ENCODE results near the gene CS. TPM values are rescaled to one million over a fixed set of nuclear protein-coding genes. Genes with fewer than 3 reads are reported as not detected.
"Not testable (repeated sequence)": the region's sequence is repeated elsewhere in the genome, so short reads cannot be mapped to it uniquely, and the experiment has no call there.

The CS gene
- total RNA-seq, 1 experiment from 2014 or later: 250 TPM

- no peaks in the 10 kb centered on the region for H4K20me1 ChIP-seq (ENCODE audit: control insufficient read depth, insufficient read depth, insufficient read length)
These were observed 48.6 kb upstream of the CS start for GRCh38 chr12:56348776-56349175.

GRCh38 chr12:56347255-56347654 is 47.1 kb upstream of the CS start:
- H3K9me3 Mint-ChIP-seq; H3K27ac ChIP-seq (ENCODE audit: insufficient read length, low read depth, low read length); H3K27me3 ChIP-seq (ENCODE audit: insufficient read depth, low read length); H2BK20ac ChIP-seq (ENCODE audit: low read depth, low read length, poor library complexity, severe bottlenecking); H4K91ac ChIP-seq (ENCODE audit: insufficient read length, low read depth, low read length); H3K4me3 Mint-ChIP-seq; H3T11ph ChIP-seq (ENCODE audit: low read length); H2BK5ac ChIP-seq (ENCODE audit: insufficient read length, low read length); H2AFZ ChIP-seq (ENCODE audit: low read length); H3K4me1 ChIP-seq (ENCODE audit: insufficient read depth, low read length); H2BK15ac ChIP-seq (ENCODE audit: low read depth, low read length); H3K18ac ChIP-seq (ENCODE audit: insufficient read length, low read depth, low read length); H3K9ac ChIP-seq (ENCODE audit: extremely low read depth, insufficient read length, low read length); H2AK5ac ChIP-seq (ENCODE audit: insufficient read length, low read length); H3K4me1 Mint-ChIP-seq; H2BK12ac ChIP-seq (ENCODE audit: insufficient read length, low read depth, low read length); H3K14ac ChIP-seq (ENCODE audit: insufficient read depth, low read length); H3K4me2 ChIP-seq (ENCODE audit: insufficient read depth, insufficient read length, low read length); H3K79me2 ChIP-seq (ENCODE audit: insufficient read depth, low read length); H4K5ac ChIP-seq (ENCODE audit: insufficient read length, low read depth, low read length); H3K27me3 Mint-ChIP-seq (ENCODE audit: low read depth); H3K9me3 ChIP-seq (ENCODE audit: control insufficient read depth, low read depth, low read length); H3K56ac ChIP-seq (ENCODE audit: insufficient read length, low read depth, low read length); DNase-seq; H4K20me1 ChIP-seq (ENCODE audit: control insufficient read depth, insufficient read depth, insufficient read length); H3K23ac ChIP-seq (ENCODE audit: insufficient read length, low read depth, low read length); H3K79me1 ChIP-seq (ENCODE audit: insufficient read depth, low read depth, low read length, poor library complexity, severe bottlenecking); H2BK120ac ChIP-seq (ENCODE audit: low read depth, low read length, poor library complexity, severe bottlenecking); H4K8ac ChIP-seq (replicated peaks; ENCODE audit: insufficient read length, low read depth, low read length); H3K4ac ChIP-seq (ENCODE audit: low read depth, low read length); H3K23me2 ChIP-seq (ENCODE audit: insufficient read length, low read depth, low read length, poor library complexity, severe bottlenecking): not testable (repeated sequence)
- Mint-ChIP-seq H3K36me3 (ENCODE audit: insufficient read depth in 1 of 3, low read depth in 3 of 3) (peaks cover 15 to 83% (median 74%) of the 10 kb centered on the region in 3 experiments; a peak in 6 of 7 replicates), H3K27ac (0 out of 7 replicates have a peak overlapping the region, but pooled peaks of 1 of the 3 experiments have one; percentile 34)
- no CpG with 5 or more reads among the region's 9 CpGs for WGBS (ENCODE audit: extremely low coverage, insufficient read length, low lambda C conversion rate)

More at GRCh38 chr12:56348776-56349175, 48.6 kb upstream of the CS start:
- Histone ChIP-seq H3K18ac (ENCODE audit: insufficient read length, low read depth, low read length) (no peak overlapping the region), H3K4ac (ENCODE audit: low read depth, low read length) (no peak overlapping the region), H3K23me2 (ENCODE audit: insufficient read length, low read depth, low read length, poor library complexity, severe bottlenecking) (no peaks in the 10 kb centered on the region), H3K4me1 (ENCODE audit: insufficient read depth, low read length) (no peaks in the 10 kb centered on the region), H3K23ac (ENCODE audit: insufficient read length, low read depth, low read length) (no peak overlapping the region), H2BK5ac (ENCODE audit: insufficient read length, low read length) (no peak overlapping the region), H3T11ph (ENCODE audit: low read length) (no peak overlapping the region), H2AK5ac (ENCODE audit: insufficient read length, low read length) (no peak overlapping the region), H3K4me2 (ENCODE audit: insufficient read depth, insufficient read length, low read length) (no peak overlapping the region), H3K56ac (ENCODE audit: insufficient read length, low read depth, low read length) (no peak overlapping the region), H3K79me2 (ENCODE audit: insufficient read depth, low read length) (no peaks in the 10 kb centered on the region), H2BK12ac (ENCODE audit: insufficient read length, low read depth, low read length) (no peak overlapping the region), H2AFZ (ENCODE audit: low read length) (no peak overlapping the region), H3K27me3 (ENCODE audit: insufficient read depth, low read length) (no peaks in the 10 kb centered on the region), H2BK20ac (ENCODE audit: low read depth, low read length, poor library complexity, severe bottlenecking) (no peak overlapping the region), H4K8ac (replicated peaks; ENCODE audit: insufficient read length, low read depth, low read length) (no peak overlapping the region), H2BK15ac (ENCODE audit: low read depth, low read length) (no peak overlapping the region), H4K5ac (ENCODE audit: insufficient read length, low read depth, low read length) (no peak overlapping the region), H3K27ac (ENCODE audit: insufficient read length, low read depth, low read length) (no peak overlapping the region), H2BK120ac (ENCODE audit: low read depth, low read length, poor library complexity, severe bottlenecking) (no peak overlapping the region), H3K79me1 (ENCODE audit: insufficient read depth, low read depth, low read length, poor library complexity, severe bottlenecking) (no peaks in the 10 kb centered on the region), H3K14ac (ENCODE audit: insufficient read depth, low read length) (no peak overlapping the region), H4K91ac (ENCODE audit: insufficient read length, low read depth, low read length) (no peak overlapping the region), H3K9ac (ENCODE audit: extremely low read depth, insufficient read length, low read length) (no peak overlapping the region), H3K9me3 (ENCODE audit: control insufficient read depth, low read depth, low read length) (no peaks in the 10 kb centered on the region)
- Mint-ChIP-seq H3K4me3 (no peak overlapping the region), H3K36me3 (ENCODE audit: insufficient read depth in 1 of 3, low read depth in 3 of 3) (peaks cover 13 to 78% (median 61%) of the 10 kb centered on the region in 3 experiments; a peak in 6 of 7 replicates), H3K27me3 (ENCODE audit: low read depth) (no peaks in the 10 kb centered on the region), H3K27ac (no peak overlapping the region), H3K4me1 (no peaks in the 10 kb centered on the region), H3K9me3 (no peaks in the 10 kb centered on the region)
- no peak for DNase-seq
- WGBS (ENCODE audit: extremely low coverage, insufficient read length, low lambda C conversion rate): no CpG with 5 or more reads among the region's 5 CpGs
- TF ChIP-seq CTCF (conservative IDR thresholded peaks at IDR 0.05): no peak

Measured in H9 (cell line).